HG03095 (cell line): ENCODE measurements around the gene PRAC1.
"Not testable (repeated sequence)": the region's sequence is repeated elsewhere in the genome, so short reads cannot be mapped to it uniquely, and the experiment has no call there.

Source experiments
- ATAC-seq: cut with Tn5 transposase; IDR thresholded peaks from one replicate; pipeline ENCODE4 v1.9.1; 2021; ENCODE audit warnings: moderate library complexity; ENCODE audit not compliant: unreplicated experiment

Gene PRAC1

GRCh38 chr17:48727415-48728175 is 5.3 kb upstream of the PRAC1 start:
- ATAC-seq: no peak

- no peak for ATAC-seq
Measured at GRCh38 chr17:48726916-48727286, 4.6 kb upstream of the PRAC1 start.

- ATAC-seq: no peak
Measured at GRCh38 chr17:48726114-48726915, 4.0 kb upstream of the PRAC1 start.

- ATAC-seq: no peak
Measured at GRCh38 chr17:48725288-48726064, 3.2 kb upstream of the PRAC1 start.

GRCh38 chr17:48725004-48725287 is 2.6 kb upstream of the PRAC1 start:
- no peak for ATAC-seq

GRCh38 chr17:48724251-48725003 is 2.1 kb upstream of the PRAC1 start:
- no peak for ATAC-seq

- no peak for ATAC-seq
Measured at GRCh38 chr17:48723423-48724250, 1.3 kb upstream of the PRAC1 start.

GRCh38 chr17:48722915-48723422 is 651 bp upstream of the PRAC1 start, which contains the start of gene PRAC2:
Gene PRAC2, plus strand, starts transcription at chr17:48723185. Its CDS starts 1,226 bp downstream, at chr17:48724411.
- no peak for ATAC-seq

- ATAC-seq: no peak
Measured at GRCh38 chr17:48721009-48721402, 1.3 kb downstream of the PRAC1 start.

GRCh38 chr17:48720266-48721008 is 1.9 kb downstream of the PRAC1 start:
- ATAC-seq: no peak

- no peak for ATAC-seq
Measured at GRCh38 chr17:48719642-48720265, 2.6 kb downstream of the PRAC1 start.

GRCh38 chr17:48718761-48719641 is 3.3 kb downstream of the PRAC1 start:
- ATAC-seq: no peak

GRCh38 chr17:48718227-48718760 is 4.0 kb downstream of the PRAC1 start:
- no peak for ATAC-seq

GRCh38 chr17:48717367-48718226 is 4.7 kb downstream of the PRAC1 start:
- ATAC-seq: no peak

- not testable (repeated sequence) for ATAC-seq
Measured at GRCh38 chr17:48716549-48716948, 5.8 kb downstream of the PRAC1 start.
